Effector CD8-positive, alpha-beta T cell (primary cell): ENCODE results near the gene EME1.
A peak's percentile ranks its signal among the peaks of the same experiment; 100 is the strongest.
"Not testable (repeated sequence)": the region's sequence is repeated elsewhere in the genome, so short reads cannot be mapped to it uniquely, and the experiment has no call there.

ENCODE experiments used
- DNase-seq: peaks from one replicate; lab custom pipeline; 2025; lab: John Stamatoyannopoulos, UW

EME1 gene

GRCh38 chr17:50425682-50426471 lies 52.8 kb downstream of the EME1 start, which contains the start of gene ACSF2:
Gene ACSF2 (plus strand): TSS chr17:50426218. CDS start chr17:50426262, 44 bp downstream.
- peak; percentile 54 for DNase-seq

- DNase-seq, result no peak
These were observed 53.4 kb downstream of the EME1 start for GRCh38 chr17:50426472-50426782.

GRCh38 chr17:50426814-50427787 lies 54.1 kb downstream of the EME1 start:
- DNase-seq, result no peak

GRCh38 chr17:50428126-50428525 lies 55.1 kb downstream of the EME1 start:
- DNase-seq, result not testable (repeated sequence)

- DNase-seq, result no peak
These were observed 55.9 kb downstream of the EME1 start for GRCh38 chr17:50428831-50429424.

- no peak for DNase-seq
These were observed 56.8 kb downstream of the EME1 start for GRCh38 chr17:50429793-50430192.
